Measurements from ENCODE around the gene NDOR1.

Gene NDOR1

GRCh38 chr9:137221506-137222111 is 16.1 kb downstream of the NDOR1 start:
- no peak for DNase-seq

GRCh38 chr9:137222190-137223077 is 16.9 kb downstream of the NDOR1 start, which contains the start of gene RNF208:
RNF208 (minus strand) TSS chr9:137222240; CDS start chr9:137221212, 1,028 bp downstream.
- DNase-seq: peak in 1 of 2 experiments; percentile 18

- peak; percentile 96 to 97 for DNase-seq
Observed at GRCh38 chr9:137223078-137223970, 17.8 kb downstream of the NDOR1 start.

- DNase-seq: no peak
Observed at GRCh38 chr9:137224830-137225694, 19.6 kb downstream of the NDOR1 start, which contains the start of gene CYSRT1. CYSRT1 (plus strand) TSS chr9:137225174; CDS start chr9:137225622, 448 bp downstream.

- no peak for DNase-seq
Observed at GRCh38 chr9:137225699-137226331, 20.3 kb downstream of the NDOR1 start.

GRCh38 chr9:137226338-137227053 is 21.0 kb downstream of the NDOR1 start:
- no peak for DNase-seq

- peak; percentile 71 to 73 for DNase-seq
Observed at GRCh38 chr9:137227054-137227852, 21.8 kb downstream of the NDOR1 start, which contains the start of gene RNF224. RNF224 (plus strand) TSS chr9:137227502; CDS start chr9:137228336, 834 bp downstream.

- no peak for DNase-seq
Observed at GRCh38 chr9:137227853-137228505, 22.5 kb downstream of the NDOR1 start.

GRCh38 chr9:137228506-137228967 is 23.0 kb downstream of the NDOR1 start:
- no peak for DNase-seq

- no peak for DNase-seq
Observed at GRCh38 chr9:137228968-137229896, 23.7 kb downstream of the NDOR1 start.

GRCh38 chr9:137229903-137230704 is 24.6 kb downstream of the NDOR1 start:
- no peak for DNase-seq

- DNase-seq: no peak
Observed at GRCh38 chr9:137230705-137231371, 25.3 kb downstream of the NDOR1 start, which contains the start of gene SLC34A3. SLC34A3 (plus strand) TSS chr9:137230901; CDS start chr9:137231703, 802 bp downstream.

- DNase-seq: no peak
Observed at GRCh38 chr9:137231372-137232039, 26.0 kb downstream of the NDOR1 start.

GRCh38 chr9:137232101-137232500 is 26.6 kb downstream of the NDOR1 start:
- DNase-seq: no peak

GRCh38 chr9:137232510-137232909 is 27.0 kb downstream of the NDOR1 start:
- no peak for DNase-seq
